ENCODE data around the gene LRRC10B. TPM values are rescaled to one million over a fixed set of nuclear protein-coding genes. Genes with fewer than 3 reads are reported as not detected.

Gene LRRC10B
- total RNA-seq, 1 donor: under 0.01 TPM

DNA sequence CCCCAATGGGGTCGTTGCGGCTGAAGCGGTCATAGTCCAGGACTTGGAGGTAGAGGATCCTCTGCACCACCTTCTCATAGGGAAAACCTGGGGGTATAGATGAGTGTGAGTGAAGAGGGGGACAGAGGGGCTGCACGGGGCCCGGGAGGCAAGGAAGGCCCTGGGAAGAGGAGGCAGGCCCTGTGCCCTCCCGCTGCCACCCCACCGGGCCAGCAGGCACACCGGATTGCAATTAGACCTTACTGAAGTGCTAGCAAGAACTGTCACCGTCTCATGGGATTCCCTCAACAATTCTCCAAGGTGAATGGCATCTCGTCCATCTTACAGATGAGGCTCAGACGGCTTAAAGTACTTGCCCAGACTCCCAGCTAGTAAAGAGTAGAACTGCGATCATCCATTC lies 15.9 kb downstream of the LRRC10B start:
- Histone ChIP-seq H3K9me3 (ENCODE audit: low read depth, low read length) (no peaks in the 10 kb centered on the region), H4K20me1 (ENCODE audit: insufficient read depth, low read length) (no peaks in the 10 kb centered on the region), H3K4me2 (ENCODE audit: insufficient read depth, low read length) (no peak overlapping the region), H2AFZ (ENCODE audit: low read length) (no peak overlapping the region), H3K27me3 (ENCODE audit: insufficient read depth, low read length) (peaks cover 20% of the 10 kb centered on the region), H3K27ac (ENCODE audit: low read depth, low read length) (no peak overlapping the region), H3K79me2 (ENCODE audit: insufficient read depth, low read length) (no peaks in the 10 kb centered on the region), H3K4me3 (ENCODE audit: insufficient read depth, low read length) (no peak overlapping the region), H3K36me3 (ENCODE audit: insufficient read depth, low read length) (no peaks in the 10 kb centered on the region), H3K4me1 (ENCODE audit: insufficient read depth, low read length) (no peaks in the 10 kb centered on the region)
- no peak for DNase-seq (ENCODE audit: insufficient read length, low spot score, missing footprints)
- TF ChIP-seq, protein P1, sequence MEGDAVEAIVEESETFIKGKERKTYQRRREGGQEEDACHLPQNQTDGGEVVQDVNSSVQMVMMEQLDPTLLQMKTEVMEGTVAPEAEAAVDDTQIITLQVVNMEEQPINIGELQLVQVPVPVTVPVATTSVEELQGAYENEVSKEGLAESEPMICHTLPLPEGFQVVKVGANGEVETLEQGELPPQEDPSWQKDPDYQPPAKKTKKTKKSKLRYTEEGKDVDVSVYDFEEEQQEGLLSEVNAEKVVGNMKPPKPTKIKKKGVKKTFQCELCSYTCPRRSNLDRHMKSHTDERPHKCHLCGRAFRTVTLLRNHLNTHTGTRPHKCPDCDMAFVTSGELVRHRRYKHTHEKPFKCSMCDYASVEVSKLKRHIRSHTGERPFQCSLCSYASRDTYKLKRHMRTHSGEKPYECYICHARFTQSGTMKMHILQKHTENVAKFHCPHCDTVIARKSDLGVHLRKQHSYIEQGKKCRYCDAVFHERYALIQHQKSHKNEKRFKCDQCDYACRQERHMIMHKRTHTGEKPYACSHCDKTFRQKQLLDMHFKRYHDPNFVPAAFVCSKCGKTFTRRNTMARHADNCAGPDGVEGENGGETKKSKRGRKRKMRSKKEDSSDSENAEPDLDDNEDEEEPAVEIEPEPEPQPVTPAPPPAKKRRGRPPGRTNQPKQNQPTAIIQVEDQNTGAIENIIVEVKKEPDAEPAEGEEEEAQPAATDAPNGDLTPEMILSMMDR (IDR thresholded peaks at IDR 0.05; ENCODE audit: extremely low read depth, low read depth, low read length): no peak

DNA sequence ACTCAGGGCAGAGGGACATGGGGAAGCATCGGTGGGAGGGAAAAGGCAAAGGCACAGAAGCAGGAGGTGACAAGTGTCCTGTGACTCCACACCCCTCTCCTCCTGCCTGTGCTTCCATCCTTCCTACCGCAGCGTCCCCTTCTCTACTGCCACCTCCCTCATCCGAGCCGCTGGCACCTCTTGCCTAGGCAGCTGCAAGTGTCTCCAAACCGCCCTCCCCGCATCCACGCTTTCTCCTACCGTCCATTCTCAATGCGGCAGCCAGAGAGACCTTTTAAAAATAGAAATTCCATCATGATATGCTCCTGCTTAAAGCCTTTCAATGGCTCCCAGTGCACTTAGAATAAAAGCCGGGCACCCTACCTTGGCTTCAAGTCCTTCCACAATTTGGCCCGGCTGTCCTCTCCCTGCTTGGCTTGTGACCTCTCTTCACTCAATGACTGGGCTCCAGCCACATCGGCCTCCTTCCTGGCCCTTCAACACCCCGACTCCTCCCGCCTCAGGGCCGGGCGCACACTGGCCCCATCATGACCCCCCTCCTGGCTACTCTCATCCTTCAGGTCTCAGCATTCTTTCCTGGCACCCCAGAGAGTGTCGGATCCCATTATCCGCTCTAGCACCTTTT lies 16.5 kb downstream of the LRRC10B start:
- Histone ChIP-seq H3K27ac (ENCODE audit: low read depth, low read length) (no peak overlapping the region), H3K79me2 (ENCODE audit: insufficient read depth, low read length) (no peaks in the 10 kb centered on the region), H3K27me3 (ENCODE audit: insufficient read depth, low read length) (peaks cover 22% of the 10 kb centered on the region), H2AFZ (ENCODE audit: low read length) (no peak overlapping the region), H3K9me3 (ENCODE audit: low read depth, low read length) (no peaks in the 10 kb centered on the region), H3K4me2 (ENCODE audit: insufficient read depth, low read length) (no peak overlapping the region), H3K36me3 (ENCODE audit: insufficient read depth, low read length) (no peaks in the 10 kb centered on the region), H3K4me1 (ENCODE audit: insufficient read depth, low read length) (no peaks in the 10 kb centered on the region), H3K4me3 (ENCODE audit: insufficient read depth, low read length) (no peak overlapping the region), H4K20me1 (ENCODE audit: insufficient read depth, low read length) (no peaks in the 10 kb centered on the region)
- no peak for DNase-seq (ENCODE audit: insufficient read length, low spot score, missing footprints)
- TF ChIP-seq, protein P1 (IDR thresholded peaks at IDR 0.05; ENCODE audit: extremely low read depth, low read depth, low read length): no peak

DNA sequence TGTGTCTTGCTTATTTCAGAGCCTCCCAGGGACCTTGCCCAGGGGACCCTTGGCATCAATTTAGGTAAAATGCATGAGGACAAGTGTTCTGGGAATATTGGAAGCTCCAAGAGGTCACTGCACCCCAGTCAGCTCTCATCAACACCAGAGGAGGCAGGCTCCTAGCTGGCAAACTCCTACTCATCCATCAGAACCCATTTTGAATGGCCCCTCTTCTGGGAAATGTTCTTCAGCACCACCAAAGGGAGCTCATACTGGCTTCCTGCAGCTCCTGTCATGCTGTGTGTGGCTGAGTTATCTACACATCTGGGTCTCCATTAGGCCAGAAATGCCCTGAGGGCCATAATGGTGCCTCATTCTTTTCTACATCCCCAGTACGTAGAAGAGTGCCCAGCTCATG lies 17.7 kb downstream of the LRRC10B start:
- Histone ChIP-seq H3K36me3 (ENCODE audit: insufficient read depth, low read length) (no peaks in the 10 kb centered on the region), H3K27me3 (ENCODE audit: insufficient read depth, low read length) (peaks cover 32% of the 10 kb centered on the region)
- TF ChIP-seq, protein P1 (IDR thresholded peaks at IDR 0.05; ENCODE audit: extremely low read depth, low read depth, low read length): no peak

DNA sequence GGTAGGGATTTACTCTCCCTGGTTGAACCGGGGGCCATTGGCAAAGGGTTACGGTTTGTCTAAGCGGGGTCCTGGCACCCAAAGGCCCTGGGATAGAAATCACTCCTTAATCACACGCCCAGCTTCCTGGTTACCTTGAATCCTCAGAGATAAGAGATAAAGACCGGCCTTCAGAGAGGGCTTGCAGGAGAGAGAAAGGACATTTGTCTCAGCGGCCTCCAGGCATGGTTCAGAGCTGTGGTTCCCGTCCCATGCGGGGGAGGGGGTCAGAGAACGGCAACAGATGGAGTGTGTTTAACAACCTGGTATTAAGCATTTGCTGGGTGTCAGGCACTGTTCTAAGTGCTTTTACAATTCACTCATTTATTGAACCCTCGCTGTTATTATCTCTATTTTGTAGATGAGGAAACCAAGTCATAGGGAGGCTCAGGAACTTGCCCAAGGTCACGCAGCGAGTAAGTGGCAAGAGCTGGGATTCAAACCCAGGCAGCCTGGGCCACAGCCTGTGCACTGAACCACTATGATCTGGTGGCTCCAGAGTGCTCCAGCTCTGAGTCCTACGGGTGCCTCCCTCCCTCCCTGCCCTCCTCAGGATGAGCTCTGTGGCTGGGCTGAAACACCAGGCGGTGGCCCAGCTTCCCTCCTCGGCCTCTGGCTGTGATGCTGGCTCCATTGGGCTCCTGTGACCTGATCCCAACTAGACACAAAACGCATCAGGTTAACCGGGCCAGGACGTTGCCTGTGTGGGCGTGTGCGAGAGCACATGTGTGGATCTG lies 18.6 kb downstream of the LRRC10B start:
- H3K9me3 ChIP-seq (ENCODE audit: low read depth, low read length): no peaks in the 10 kb centered on the region
- TF ChIP-seq, protein P1 (IDR thresholded peaks at IDR 0.05; ENCODE audit: extremely low read depth, low read depth, low read length): no peak
- H3K27ac ChIP-seq (ENCODE audit: low read depth, low read length): no peak overlapping the region
- no peak overlapping the region for H2AFZ ChIP-seq (ENCODE audit: low read length)
- no peak overlapping the region for H3K4me3 ChIP-seq (ENCODE audit: insufficient read depth, low read length)
- no peaks in the 10 kb centered on the region for H4K20me1 ChIP-seq (ENCODE audit: insufficient read depth, low read length)
- H3K4me1 ChIP-seq (ENCODE audit: insufficient read depth, low read length): no peaks in the 10 kb centered on the region
- no peaks in the 10 kb centered on the region for H3K79me2 ChIP-seq (ENCODE audit: insufficient read depth, low read length)
- no peak overlapping the region for H3K4me2 ChIP-seq (ENCODE audit: insufficient read depth, low read length)
- no peaks in the 10 kb centered on the region for H3K36me3 ChIP-seq (ENCODE audit: insufficient read depth, low read length)
- DNase-seq (ENCODE audit: insufficient read length, low spot score, missing footprints): peak; percentile 78
- H3K27me3 ChIP-seq (ENCODE audit: insufficient read depth, low read length): peaks cover 32% of the 10 kb centered on the region

More for the DNA sequence above, 17.7 kb downstream of the LRRC10B start:
- H3K4me2 ChIP-seq (ENCODE audit: insufficient read depth, low read length): no peak overlapping the region
- no peaks in the 10 kb centered on the region for H4K20me1 ChIP-seq (ENCODE audit: insufficient read depth, low read length)
- DNase-seq (ENCODE audit: insufficient read length, low spot score, missing footprints): no peak
- H3K9me3 ChIP-seq (ENCODE audit: low read depth, low read length): no peaks in the 10 kb centered on the region
- H3K4me1 ChIP-seq (ENCODE audit: insufficient read depth, low read length): no peaks in the 10 kb centered on the region
- H3K79me2 ChIP-seq (ENCODE audit: insufficient read depth, low read length): no peaks in the 10 kb centered on the region
- no peak overlapping the region for H3K27ac ChIP-seq (ENCODE audit: low read depth, low read length)
- H3K4me3 ChIP-seq (ENCODE audit: insufficient read depth, low read length): no peak overlapping the region
- no peak overlapping the region for H2AFZ ChIP-seq (ENCODE audit: low read length)
